Heart left ventricle (tissue), 16 donors: ENCODE measurements around the gene C2CD3. TPM values are rescaled to one million over a fixed set of nuclear protein-coding genes. Genes with fewer than 3 reads are reported as not detected.
A peak's percentile ranks its signal among the peaks of the same experiment; 100 is the strongest.

ENCODE experiments used
- ATAC-seq, 4 donors: fragments of 200-7000 bp; cut with Tn5 transposase; one replicate each; pipeline ENCODE4 v1.9.1; 2020 to 2022; ENCODE audit warnings: moderate library complexity in 4 of 4, mild to moderate bottlenecking in 3 of 4, moderate number of reproducible peaks in 1 of 4
- DNase-seq, 5 donors: peaks; one replicate each; pipeline ENCODE4 v3.0.0-alpha.2; 2020
- H3K27ac ChIP-seq, 12 donors: fragments of 200-600 bp; sonication (generic) in 4 of 12; one replicate each; pipeline versions ENCODE4 v1.5.0 to v1.8.0; 2016 to 2022; ENCODE audit warnings: mild to moderate bottlenecking in 2 of 12
- H3K27me3 ChIP-seq, 9 donors: fragments of 200-600 bp; sonication (generic) in 2 of 9; one replicate each; pipeline versions ENCODE4 v1.5.1 to v1.8.0; 2016 to 2022; ENCODE audit warnings: mild to moderate bottlenecking in 3 of 9
- H3K36me3 ChIP-seq, 9 donors: fragments of 200-600 bp; sonication (generic) in 2 of 9; one replicate each; pipeline versions ENCODE4 v1.5.0 to v1.8.0; 2018 to 2022; ENCODE audit warnings: mild to moderate bottlenecking in 2 of 9
- H3K4me1 ChIP-seq, 12 donors: fragments of 200-600 bp; sonication (generic) in 4 of 12; one replicate each; pipeline versions ENCODE4 v1.5.0 to v1.8.0; 2016 to 2022; ENCODE audit warnings: mild to moderate bottlenecking in 3 of 12
- H3K4me3 ChIP-seq, 12 donors: fragments of 200-600 bp; sonication (generic) in 4 of 12; one replicate each; pipeline versions ENCODE4 v1.5.0 to v1.8.0; 2017 to 2022; ENCODE audit warnings: mild to moderate bottlenecking in 9 of 12, moderate library complexity in 4 of 12
- H3K9me3 ChIP-seq, 12 donors: fragments of 200-600 bp; sonication (generic) in 4 of 12; one replicate each; pipeline versions ENCODE4 v1.5.0 to v1.8.0; 2016 to 2022; ENCODE audit warnings: mild to moderate bottlenecking in 1 of 12
- POLR2A ChIP-seq, 2 donors: fragments of 450-650 bp; IDR thresholded peaks; one replicate each; pipeline ENCODE4 v1.6.1; 2017; ENCODE audit warnings: antibody characterized with exemption in 2 of 2, mild to moderate bottlenecking in 2 of 2, moderate library complexity in 2 of 2
- WGBS, 4 donors: extraction: QIAGEN DNeasy Blood & Tissue Kit in 2 of 4; methylation state at CpG; one replicate each; pipeline versions ENCODE4 v1.1.5 to v1.1.7; 2013 to 2018; 5-methylcytosine and 5-hydroxymethylcytosine counted together
- intact Hi-C, 10 donors: fragments of 100-400 bp; cut with DNase I; formaldehyde crosslinking; loops; one replicate each; pipeline versions ENCODE4 v1.11.1 to v1.14.2; 2022
- polyA plus RNA-seq, 2 donors: library from polyadenylated mRNA; stranded (reverse); fragments of 200-250 nt; gene quantifications; one replicate each; pipeline ENCODE4 v1.2.3, GENCODE V29; 2013
- total RNA-seq, 9 donors: library from RNA; depleted of rRNA in 2 of 9; stranded (reverse); fragments of >200 nt in 2 of 9; fragmentation: NEBNext Ultra II Directional in 3 of 9; extraction: Animal tissue kit (Norgen Biotek cat#: 25700) in 3 of 9; gene quantifications; one replicate each; pipeline versions ENCODE4 v1.1.0 to v1.2.4, GENCODE V29; 2016 to 2023
- TF ChIP-seq, protein P1 (sequence below), 12 donors: fragments of 200-600 bp; sonication (generic) in 4 of 12; IDR thresholded peaks; one replicate each; pipeline versions ENCODE4 v1.5.0 to v1.8.0; 2018 to 2022; ENCODE audit warnings: antibody characterized with exemption in 12 of 12, mild to moderate bottlenecking in 5 of 12
- donor health status: ischemic (EF 13 %, LVEDD 7.1; RV severe dilation, severe dysfunction).
- donor health status: healthy with polysubstance abuse.
- donor health status: DM: no; HTN: yes; CAD: no.
- donor health status: DM: no; HTN: no; CAD: no.
- donor health status: ischemic (EF 25% LVEDD 6.9; RV normal size, moderate dysfunction).
- donor health status: ischemic (EF 25% LVEDD 5.7; RV mildly dilated, moderate dysfunction).
- donor health status: healthy.
- donor health status: DM: yes; HTN: yes; CAD: no.
- donor health status: ischemic (EF 35%, LVEDD 5.7; RV mildly dilated, moderate dysfunction).
- donor health status: nonischemic (EF 11% LVEDD 7.7; RV severe dilation, severe dysfunction).
- donor health status: DM: yes; HTN: yes; CAD: no.
- donor health status: PGD.
- donor health status: ischemic (EF 29% LVEDD 5.4; RV normal size, mild dysfunction).
- donor health status: nonischemic (EF 23%, LVEDD 6.1; RV moderate dilation, normal function).

The C2CD3 gene
- total and polyA plus RNA-seq, 11 donors: 6.5 to 18.7 (median 12.5) TPM

DNA sequence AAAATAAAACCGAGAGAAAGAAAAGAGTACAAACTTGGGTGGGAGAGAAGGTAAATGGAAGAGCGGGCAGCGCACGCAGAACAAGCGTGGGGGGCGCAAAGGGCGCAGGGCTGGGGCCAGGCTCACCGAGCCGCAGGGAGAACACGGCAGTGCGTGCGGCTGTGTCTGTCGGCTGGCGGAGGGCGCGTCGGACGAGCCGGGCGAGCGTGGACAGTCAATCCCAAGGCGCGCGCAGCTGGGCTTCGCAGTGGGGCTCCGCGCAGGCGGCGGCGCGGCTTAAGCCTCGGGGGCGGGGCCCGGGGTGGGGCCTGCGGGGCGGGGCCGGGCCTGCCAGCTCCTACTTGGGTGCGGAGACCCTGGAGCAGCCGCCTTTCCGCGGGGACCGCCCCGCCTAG lies 188.2 kb downstream of the C2CD3 start, which contains the start of gene UCP2:
Gene UCP2, minus strand, starts transcription at position 249 of the 395 bp plus-strand sequence. CDS start 4,465 bp downstream, outside the sequence.
- Histone ChIP-seq H3K27ac (peak within 1 kb of the TSS; percentile 6 to 91 (median 84)), H3K9me3 (no peaks in the 10 kb centered on the region), H3K36me3 (peaks cover 0 to 38% (median 4%) of the 10 kb centered on the region in 9 donors), H3K4me3 (peak within 1 kb of the TSS; percentile 25 to 85 (median 62)), H3K27me3 (no peaks in the 10 kb centered on the region), H3K4me1 (peaks cover 0 to 47% (median 14%) of the 10 kb centered on the region in 12 donors)
- ATAC-seq: peak; percentile 76 to 93 (median 88)
- intact Hi-C loops: loop anchor here in 4 of 10 donors (2.0 to 10.0 kb wide), 5 partner anchors 35 to 192 kb away; partner anchors contain the start of genes C2CD3 (in 2 of the 4) and PPME1 (in 2 of the 4)
- TF ChIP-seq, protein P1, sequence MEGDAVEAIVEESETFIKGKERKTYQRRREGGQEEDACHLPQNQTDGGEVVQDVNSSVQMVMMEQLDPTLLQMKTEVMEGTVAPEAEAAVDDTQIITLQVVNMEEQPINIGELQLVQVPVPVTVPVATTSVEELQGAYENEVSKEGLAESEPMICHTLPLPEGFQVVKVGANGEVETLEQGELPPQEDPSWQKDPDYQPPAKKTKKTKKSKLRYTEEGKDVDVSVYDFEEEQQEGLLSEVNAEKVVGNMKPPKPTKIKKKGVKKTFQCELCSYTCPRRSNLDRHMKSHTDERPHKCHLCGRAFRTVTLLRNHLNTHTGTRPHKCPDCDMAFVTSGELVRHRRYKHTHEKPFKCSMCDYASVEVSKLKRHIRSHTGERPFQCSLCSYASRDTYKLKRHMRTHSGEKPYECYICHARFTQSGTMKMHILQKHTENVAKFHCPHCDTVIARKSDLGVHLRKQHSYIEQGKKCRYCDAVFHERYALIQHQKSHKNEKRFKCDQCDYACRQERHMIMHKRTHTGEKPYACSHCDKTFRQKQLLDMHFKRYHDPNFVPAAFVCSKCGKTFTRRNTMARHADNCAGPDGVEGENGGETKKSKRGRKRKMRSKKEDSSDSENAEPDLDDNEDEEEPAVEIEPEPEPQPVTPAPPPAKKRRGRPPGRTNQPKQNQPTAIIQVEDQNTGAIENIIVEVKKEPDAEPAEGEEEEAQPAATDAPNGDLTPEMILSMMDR (IDR thresholded peaks at IDR 0.05): no peak
- TF ChIP-seq POLR2A (IDR thresholded peaks at IDR 0.05): no peak
- WGBS, 4 donors: 1 to 3% (median 2%) methylated on average over 27 to 43 of the region's 43 CpGs
- peak; percentile 83 to 94 (median 87) for DNase-seq

DNA sequence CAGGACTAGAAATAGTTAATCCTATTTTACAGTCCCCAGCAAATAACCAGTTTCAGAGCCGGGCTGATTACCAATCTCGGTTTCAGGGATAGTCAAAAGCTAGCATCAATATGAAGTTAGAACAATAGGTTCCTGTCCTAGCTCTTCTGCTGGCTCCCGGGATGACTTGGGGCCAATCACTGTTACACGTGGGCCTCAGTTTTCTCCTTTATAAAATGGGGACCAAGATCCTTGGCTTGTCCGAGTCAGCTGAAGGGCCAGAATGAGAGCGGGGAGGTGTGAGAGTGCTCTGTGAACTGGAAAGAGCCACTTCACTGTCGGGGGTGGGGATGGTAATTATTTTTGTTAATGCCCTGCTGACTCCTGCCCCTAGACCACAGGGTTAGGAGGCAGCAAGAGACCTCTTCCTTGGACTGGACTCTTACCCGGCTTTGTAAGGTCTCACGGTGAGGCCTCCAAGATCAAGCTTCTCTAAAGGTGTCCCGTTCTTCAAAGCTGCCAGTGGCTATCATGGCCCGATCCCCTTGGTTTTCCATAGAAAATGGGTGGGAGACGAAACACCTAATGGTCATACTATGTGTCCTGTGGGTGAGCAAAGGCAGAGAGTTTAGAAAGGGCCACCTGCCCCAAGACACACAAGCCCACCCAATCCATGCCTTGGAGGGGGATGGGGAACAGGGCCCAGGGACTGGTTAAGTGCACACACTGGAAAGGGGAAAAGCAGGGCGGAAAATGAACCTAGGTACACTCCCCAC lies 189.6 kb downstream of the C2CD3 start:
- no peak for ATAC-seq
- Histone ChIP-seq H3K27me3 (no peaks in the 10 kb centered on the region), H3K36me3 (peaks cover 0 to 52% (median 11%) of the 10 kb centered on the region in 9 donors), H3K9me3 (no peaks in the 10 kb centered on the region), H3K4me3 (peak overlapping the region in 9 of 12 donors; percentile 56 to 85 (median 66)), H3K4me1 (peaks cover 0 to 59% (median 14%) of the 10 kb centered on the region in 12 donors), H3K27ac (peak overlapping the region in 4 of 12 donors; percentile 37 to 91 (median 90))
- intact Hi-C loops: loop anchor here in 4 of 10 donors (5.0 to 10.0 kb wide), 4 partner anchors 36 to 194 kb away; partner anchors contain the start of genes C2CD3 (in 2 of the 4) and PPME1 (in 2 of the 4)
- WGBS, 4 donors: 85 to 93% (median 90%) methylated on average over 11 to 13 of the region's 13 CpGs
- TF ChIP-seq, protein P1 (IDR thresholded peaks at IDR 0.05): no peak
- DNase-seq: no peak

DNA sequence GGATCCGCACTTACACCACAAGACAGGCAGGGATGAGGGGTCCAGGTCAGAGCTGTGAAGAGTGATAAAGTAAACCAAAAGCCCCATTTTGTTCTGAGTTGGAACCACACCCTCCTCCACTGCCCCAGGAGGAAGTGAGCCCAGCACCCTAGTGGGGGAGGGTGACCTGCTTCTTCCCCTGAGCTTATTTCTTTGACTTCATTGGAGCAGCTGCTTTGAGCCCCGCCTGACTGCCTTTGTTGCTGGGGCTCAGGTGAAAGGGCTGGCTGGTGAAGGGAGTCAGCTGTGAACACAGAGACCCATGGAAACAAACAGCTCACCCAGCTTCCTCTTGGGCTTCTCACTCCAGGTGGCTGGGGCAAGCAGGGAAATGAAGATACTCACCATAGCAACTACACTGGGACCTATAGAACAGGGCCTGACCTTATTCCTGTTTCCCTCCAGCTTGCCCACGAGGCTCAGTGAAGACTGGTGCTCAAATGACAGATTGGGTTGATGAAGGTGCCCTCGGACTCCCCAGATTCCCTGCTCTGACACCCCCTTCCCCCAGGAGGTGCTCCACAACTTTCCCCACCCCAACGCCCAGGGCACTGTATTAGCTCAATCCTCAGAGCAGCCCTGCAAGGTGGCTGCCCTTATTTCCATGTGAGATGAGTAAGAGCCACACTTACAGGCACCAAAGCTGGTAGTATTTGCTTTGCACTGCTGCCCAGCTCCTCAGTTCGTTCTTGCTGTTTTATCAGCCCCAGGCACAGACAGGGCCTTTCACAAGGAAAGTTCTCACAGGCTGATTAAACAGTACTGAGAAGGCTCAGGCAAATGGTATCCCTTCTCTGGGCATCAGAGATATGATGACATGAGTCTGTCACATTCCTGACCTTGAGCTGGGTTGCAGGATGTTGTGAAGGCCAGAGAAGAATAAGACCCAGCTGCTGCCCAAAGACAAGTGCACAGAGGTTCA lies 190.5 kb downstream of the C2CD3 start:
- no peak for TF ChIP-seq POLR2A (IDR thresholded peaks at IDR 0.05)
- TF ChIP-seq, protein P1 (IDR thresholded peaks at IDR 0.05): no peak
- no peaks in the 10 kb centered on the region for H3K27me3 ChIP-seq
- peak overlapping the region in 6 of 12 donors; percentile 5 to 85 (median 60) for H3K4me3 ChIP-seq
- peak overlapping the region in 4 of 12 donors; percentile 19 to 91 (median 42) for H3K27ac ChIP-seq
- H3K9me3 ChIP-seq: no peaks in the 10 kb centered on the region
- WGBS, 4 donors: 68 to 79% (median 75%) methylated on average over 6 of the region's 6 CpGs
- DNase-seq (peak in 3 of 5 donors; percentile 30 to 52 (median 45)), ATAC-seq (no peak)
- intact Hi-C loops: loop anchor here in 4 of 10 donors (5.0 to 10.0 kb wide), 4 partner anchors 37 to 195 kb away; partner anchors contain the start of genes C2CD3 (in 2 of the 4) and PPME1 (in 2 of the 4)
- H3K36me3 ChIP-seq: peaks cover 0 to 61% (median 15%) of the 10 kb centered on the region in 9 donors
- H3K4me1 ChIP-seq: peaks cover 0 to 68% (median 14%) of the 10 kb centered on the region in 12 donors
